HG03432 (cell line): ENCODE results near the gene GNAL.
"Not testable (repeated sequence)": the region's sequence is repeated elsewhere in the genome, so short reads cannot be mapped to it uniquely, and the experiment has no call there.

Experiments used
- ATAC-seq: cut with Tn5 transposase; IDR thresholded peaks from one replicate; pipeline ENCODE4 v1.9.1; 2021; ENCODE audit warnings: mild to moderate bottlenecking, moderate library complexity; ENCODE audit not compliant: unreplicated experiment

The GNAL gene

GRCh38 chr18:11844436-11844835 lies 155.4 kb downstream of the GNAL start:
- no peak for ATAC-seq

- ATAC-seq, result no peak
Observed at GRCh38 chr18:11845654-11846053, 156.6 kb downstream of the GNAL start.

GRCh38 chr18:11847811-11848210 lies 158.7 kb downstream of the GNAL start:
- no peak for ATAC-seq

GRCh38 chr18:11849279-11849678 lies 160.2 kb downstream of the GNAL start:
- ATAC-seq, result no peak

GRCh38 chr18:11849841-11850634 lies 161.0 kb downstream of the GNAL start:
- no peak for ATAC-seq

GRCh38 chr18:11850821-11851145 lies 161.7 kb downstream of the GNAL start:
- peak; percentile 32 for ATAC-seq

- peak; percentile 97 for ATAC-seq
Observed at GRCh38 chr18:11851146-11851805, 162.2 kb downstream of the GNAL start, which contains the start of gene CHMP1B. TSS of gene CHMP1B (plus strand) at chr18:11851413. CDS start at chr18:11851512, 99 bp downstream.

- peak; percentile 23 for ATAC-seq
Observed at GRCh38 chr18:11851806-11852337, 162.8 kb downstream of the GNAL start.

- ATAC-seq, result not testable (repeated sequence)
Observed at GRCh38 chr18:11854554-11854953, 165.5 kb downstream of the GNAL start.

- no peak for ATAC-seq
Observed at GRCh38 chr18:11857177-11857887, 168.3 kb downstream of the GNAL start.

- ATAC-seq, result no peak
Observed at GRCh38 chr18:11859282-11859830, 170.3 kb downstream of the GNAL start.

- ATAC-seq, result no peak
Observed at GRCh38 chr18:11859903-11860407, 170.9 kb downstream of the GNAL start.

GRCh38 chr18:11860594-11861450 lies 171.8 kb downstream of the GNAL start:
- ATAC-seq, result no peak

GRCh38 chr18:11861583-11862288 lies 172.7 kb downstream of the GNAL start:
- no peak for ATAC-seq

GRCh38 chr18:11862468-11863137 lies 173.5 kb downstream of the GNAL start:
- ATAC-seq, result no peak

- ATAC-seq, result no peak
Observed at GRCh38 chr18:11864471-11864870, 175.4 kb downstream of the GNAL start.

- ATAC-seq, result no peak
Observed at GRCh38 chr18:11865071-11865470, 176.0 kb downstream of the GNAL start.

- no peak for ATAC-seq
Observed at GRCh38 chr18:11866329-11866728, 177.3 kb downstream of the GNAL start.

- ATAC-seq, result no peak
Observed at GRCh38 chr18:11866764-11867163, 177.7 kb downstream of the GNAL start.
